GM12878 (cell line): ENCODE data around the gene TCEA2. TPM values are rescaled to one million over a fixed set of nuclear protein-coding genes. Genes with fewer than 3 reads are reported as not detected.
A peak's percentile ranks its signal among the peaks of the same experiment; 100 is the strongest.

Experiments used
- ATAC-seq: fragments of 200-7000 bp; cut with Tn5 transposase; 3 replicates; pipeline ENCODE4 v1.9.1; 2020; ENCODE audit warnings: mild to moderate bottlenecking, moderate library complexity
- BruUV-seq: library from RNA; stranded (reverse); fragments of 400-500 nt; replicated peaks from 2 replicates; lab custom pipeline; 2021; lab: Mats Ljungman, UMichigan
- CTCF ChIA-PET: fragments of 300-600 bp; sonication (Branson Sonifier 250); formaldehyde crosslinking; extraction: SDS; loops from one replicate; lab custom pipeline; 2021; ENCODE audit warnings: inconsistent platforms; lab: Yijun Ruan, JAX
- POLR2A ChIA-PET: fragments of 350-600 bp; formaldehyde crosslinking; extraction: SDS; loops from one replicate; lab custom pipeline; 2021; ENCODE audit warnings: inconsistent platforms; lab: Charles Lee
- RAD21 ChIA-PET: fragments of 300-600 bp; sonication (Branson Sonifier 250); formaldehyde crosslinking; loops from one replicate; lab custom pipeline; 2023; ENCODE audit warnings: antibody characterized with exemption; ENCODE audit not compliant: unreplicated experiment; lab: Charles Lee
- SMC1A ChIA-PET: fragments of 300-600 bp; sonication (Branson Sonifier 250); formaldehyde crosslinking; loops from one replicate; lab custom pipeline; 2023; ENCODE audit not compliant: unreplicated experiment, uncharacterized antibody; lab: Charles Lee
- DNase-seq: peaks from one replicate; pipeline ENCODE4 v3.0.0-alpha.2; 2011; ENCODE audit warnings: low read depth, low spot score
- FAIRE-seq: peaks from 3 replicates; lab custom pipeline; 2011; peaks lifted over from hg19 to GRCh38; lab: Jason Lieb, UNC
- H2AFZ ChIP-seq: 2 replicates; pipeline ENCODE4 v1.6.0; 2011; ENCODE audit warnings: low read depth, low read length, control low read depth; ENCODE audit not compliant: control insufficient read depth
- H3K27ac ChIP-seq: 2 replicates; pipeline ENCODE4 v1.5.1; 2011; ENCODE audit warnings: control low read depth; ENCODE audit not compliant: control insufficient read depth, insufficient read depth
- H3K27me3 ChIP-seq, 2 experiments: replicated peaks in 1 of 2; 2 replicates each; pipeline versions ENCODE4 v1.6.0 to v1.6.1; 2011; ENCODE audit warnings: low read length in 1 of 2; ENCODE audit not compliant: control insufficient read depth in 2 of 2, insufficient read depth in 2 of 2
- H3K36me3 ChIP-seq, 2 experiments: 2 replicates each; pipeline ENCODE4 v1.5.1; 2011; ENCODE audit warnings: low read length in 1 of 2; ENCODE audit not compliant: control insufficient read depth in 2 of 2, insufficient read depth in 2 of 2
- H3K4me1 ChIP-seq: 2 replicates; pipeline ENCODE4 v1.6.1; 2011; ENCODE audit warnings: mild to moderate bottlenecking, low read length, moderate library complexity, mixed read lengths; ENCODE audit not compliant: control insufficient read depth, insufficient read depth
- H3K4me2 ChIP-seq: 2 replicates; pipeline ENCODE4 v1.6.0; 2011; ENCODE audit warnings: control low read depth; ENCODE audit not compliant: control insufficient read depth, insufficient read depth
- H3K4me3 ChIP-seq: fragments of 200-600 bp; sonication (generic); 2 replicates; pipeline ENCODE4 v1.5.1; 2016
- H3K79me2 ChIP-seq: 2 replicates; pipeline ENCODE4 v1.6.0; 2011; ENCODE audit warnings: low read length; ENCODE audit not compliant: control insufficient read depth, insufficient read depth
- H3K9ac ChIP-seq: 2 replicates; pipeline ENCODE4 v1.8.0; 2011; ENCODE audit warnings: low read length, control low read depth, mixed read lengths; ENCODE audit not compliant: control insufficient read depth, insufficient read depth
- H3K9me3 ChIP-seq: replicated peaks from 3 replicates; pipeline ENCODE4 v1.5.1; 2011; ENCODE audit warnings: mild to moderate bottlenecking, low read length; ENCODE audit not compliant: control insufficient read depth, insufficient read depth
- H4K20me1 ChIP-seq: 2 replicates; pipeline ENCODE4 v1.6.0; 2011; ENCODE audit not compliant: control insufficient read depth, insufficient read depth
- CEBPB ChIP-seq, 2 experiments: fragments of 150-350 bp in 1 of 2; IDR thresholded peaks; 2 replicates each; pipeline ENCODE4 v1.6.1; 2012 to 2014; ENCODE audit warnings: low read depth in 2 of 2, low read length in 2 of 2, borderline replicate concordance in 1 of 2, inconsistent platforms in 1 of 2
- CHD1 ChIP-seq: IDR thresholded peaks from 2 replicates; pipeline ENCODE4 v1.6.1; 2012; ENCODE audit warnings: low read depth, low read length, improper control_type of control experiment
- CUX1 ChIP-seq: IDR thresholded peaks from 2 replicates; pipeline ENCODE4 v1.6.1; 2012; ENCODE audit warnings: improper control_type of control experiment, low read depth, low read length; ENCODE audit not compliant: insufficient replicate concordance
- EGR1 ChIP-seq, 2 experiments: IDR thresholded peaks; 1 replicate in 1 of 2; 2 replicates in 1 of 2; pipeline ENCODE4 v1.6.1; 2011 to 2012; ENCODE audit warnings: low read depth in 2 of 2, low read length in 2 of 2, borderline replicate concordance in 1 of 2, mild to moderate bottlenecking in 1 of 2, moderate library complexity in 1 of 2
- FOXK2 ChIP-seq: fragments of 450-650 bp; IDR thresholded peaks from 2 replicates; pipeline ENCODE4 v1.6.1; 2017; ENCODE audit warnings: mild to moderate bottlenecking, moderate library complexity
- HCFC1 ChIP-seq: fragments of 150-350 bp; IDR thresholded peaks from 2 replicates; pipeline ENCODE4 v1.6.1; 2014; ENCODE audit warnings: low read length
- HDGF ChIP-seq: fragments of 450-650 bp; IDR thresholded peaks from 2 replicates; pipeline ENCODE4 v1.6.1; 2016; ENCODE audit warnings: antibody characterized with exemption
- IRF5 ChIP-seq: fragments of 450-650 bp; IDR thresholded peaks from 2 replicates; pipeline ENCODE4 v1.6.1; 2017; ENCODE audit warnings: borderline replicate concordance
- NKRF ChIP-seq: fragments of 450-650 bp; conservative IDR thresholded peaks from 2 replicates; pipeline ENCODE4 v1.6.1; 2017; ENCODE audit warnings: mild to moderate bottlenecking, moderate library complexity
- RBBP5 ChIP-seq: fragments of 200-600 bp; sonication (generic); conservative IDR thresholded peaks from 2 replicates; pipeline ENCODE4 v1.6.1; 2016
- RELA ChIP-seq: fragments of 450-650 bp; IDR thresholded peaks from 2 replicates; pipeline ENCODE4 v1.8.0; 2014; ENCODE audit warnings: borderline replicate concordance; ENCODE audit not compliant: partially characterized antibody
- RUNX3 ChIP-seq: IDR thresholded peaks from 2 replicates; pipeline ENCODE4 v1.6.1; 2012; ENCODE audit warnings: low read length, inconsistent platforms
- ZNF217 ChIP-seq: fragments of 450-650 bp; IDR thresholded peaks from 2 replicates; pipeline ENCODE4 v1.6.1; 2017; ENCODE audit warnings: antibody characterized with exemption, mild to moderate bottlenecking
- WGBS: methylation state at CpG from one replicate; pipeline ENCODE4 v1.1.6; 2016; ENCODE audit warnings: low lambda C conversion rate; ENCODE audit not compliant: insufficient replicate concordance, insufficient coverage; ENCODE audit errors: missing lambda C conversion rate; 5-methylcytosine and 5-hydroxymethylcytosine counted together
- in situ Hi-C: fragments of 300-500 bp; cut with MboI; formaldehyde crosslinking; loops from 9 replicates; pipeline ENCODE4 v1.14.3; 2018; ENCODE audit warnings: mixed read lengths
- intact Hi-C: fragments of 100-400 bp; cut with micrococcal nuclease; formaldehyde crosslinking; loops from one replicate; pipeline ENCODE4 v1.14.2; 2022; ENCODE audit not compliant: unreplicated experiment
- polyA plus RNA-seq, 11 experiments: library from polyadenylated mRNA; depleted of rRNA in 4 of 11; unstranded in 6 of 11; stranded (reverse) in 5 of 11; fragments of >200 nt; fragmentation: Nextera tagmentation in 4 of 11; fragmentation: Illumina TruSeq in 1 of 11; extraction: Ambion mirVana in 4 of 11; extraction: Trizol in 1 of 11; gene quantifications; 1 replicate in 1 of 11; 2 replicates in 10 of 11; pipeline versions ENCODE4 v1.2.1 to v1.2.3, GENCODE V29; 2011 to 2016; ENCODE audit warnings: inconsistent platforms in 2 of 11, missing spikeins in 2 of 11, low read depth in 1 of 11
- total RNA-seq, 4 experiments: library from RNA; depleted of rRNA in 3 of 4; stranded (reverse); fragments of >200 nt in 3 of 4; fragmentation: Illumina TruSeq in 1 of 4; extraction: Trizol in 1 of 4; gene quantifications; 2 replicates each; pipeline versions ENCODE4 v1.2.1 to v1.2.3, GENCODE V29; 2013 to 2021

Gene TCEA2
- total and polyA plus RNA-seq, 10 of the 15 experiments (the other 5 are each of a cell fraction or from before 2014, with no cell fraction given): 3.4 to 42.5 (median 13.3) TPM

- TF ChIP-seq RELA: peak; percentile 29
Observed at GRCh38 chr20:64055893-64056638, 6.9 kb upstream of the TCEA2 start (continued).

- DNase-seq (no peak), FAIRE-seq (no peak), ATAC-seq (no peak)
- Histone ChIP-seq H2AFZ (no peak overlapping the region), H3K36me3 (no peaks in the 10 kb centered on the region), H3K4me2 (peak overlapping the region; percentile 90; the same call in 1 of the 2 replicates), H3K4me3 (no peak overlapping the region), H3K4me1 (peaks cover 48% of the 10 kb centered on the region), H3K27ac (peak overlapping the region; percentile 50), H3K27me3 (no peaks in the 10 kb centered on the region; a peak in 1 of 4 replicates), H3K79me2 (no peaks in the 10 kb centered on the region; the same call in none of the 2 replicates), H4K20me1 (no peaks in the 10 kb centered on the region), H3K9me3 (no peaks in the 10 kb centered on the region), H3K9ac (no peak overlapping the region)
- TF ChIP-seq CUX1 (no peak), ZNF217 (no peak), EGR1 (IDR thresholded peaks at IDR 0.05; ENCODE audit: borderline replicate concordance in 1 of 2, low read depth in 2 of 2, low read length in 2 of 2) (no peak), RBBP5 (no peak), HDGF (no peak), RUNX3 (no peak), CEBPB (IDR thresholded peaks at IDR 0.05; ENCODE audit: borderline replicate concordance in 1 of 2, low read depth in 2 of 2, low read length in 2 of 2) (no peak), HCFC1 (no peak), FOXK2 (no peak), NKRF (no peak), CHD1 (no peak), IRF5 (no peak)
- RAD21 ChIA-PET: interaction anchor here (1.3 to 7.1 kb wide), 5 partner anchors 16 to 75 kb away, joined by 3 to 78 read pairs (median 7); partner anchors contain the start of gene PRPF6
- in situ Hi-C loops: no loop called here
- intact Hi-C loops: loop anchor here (2.0 to 10.0 kb wide), 4 partner anchors 18 to 192 kb away; partner anchors contain the start of genes ABHD16B, PRPF6, TPD52L2 and UCKL1
- POLR2A ChIA-PET: interaction anchor here (0.6 to 2.6 kb wide), 5 partner anchors 17 to 77 kb away, joined by 3 to 28 read pairs (median 4); no protein-coding TSS in a partner anchor
- 65% methylated on average over 7 of the region's 7 CpGs for WGBS
- no TSS peak for BruUV-seq
- SMC1A ChIA-PET: no interaction called here
- CTCF ChIA-PET: interaction anchor here (0.9 to 9.2 kb wide), 6 partner anchors 10 to 192 kb away, joined by 3 to 108 read pairs (median 8); partner anchors contain the start of genes PRPF6, SAMD10 and TPD52L2
Observed at GRCh38 chr20:64056639-64056888, 6.4 kb upstream of the TCEA2 start.
